ENCODE measurements around the gene TADA2B.

The TADA2B gene

GRCh38 chr4:7055990-7056325 lies 12.8 kb downstream of the TADA2B start:
- no peak for DNase-seq (ENCODE audit: low read depth in 1 of 2, low spot score in 1 of 2)

- DNase-seq (ENCODE audit: low read depth in 1 of 2, low spot score in 1 of 2): no peak
Measured at GRCh38 chr4:7058792-7059191, 15.6 kb downstream of the TADA2B start.

- DNase-seq (ENCODE audit: low read depth in 1 of 2, low spot score in 1 of 2): no peak
Measured at GRCh38 chr4:7059662-7060061, 16.5 kb downstream of the TADA2B start.

- no peak for DNase-seq (ENCODE audit: low read depth in 1 of 2, low spot score in 1 of 2)
Measured at GRCh38 chr4:7060346-7061150, 17.4 kb downstream of the TADA2B start.

- no peak for DNase-seq (ENCODE audit: low read depth in 1 of 2, low spot score in 1 of 2)
Measured at GRCh38 chr4:7061815-7062214, 18.6 kb downstream of the TADA2B start.

GRCh38 chr4:7062816-7063215 lies 19.6 kb downstream of the TADA2B start:
- no peak for DNase-seq (ENCODE audit: low read depth in 1 of 2, low spot score in 1 of 2)

GRCh38 chr4:7063362-7063761 lies 20.2 kb downstream of the TADA2B start:
- no peak for DNase-seq (ENCODE audit: low read depth in 1 of 2, low spot score in 1 of 2)

- no peak for DNase-seq (ENCODE audit: low read depth in 1 of 2, low spot score in 1 of 2)
Measured at GRCh38 chr4:7066006-7066405, 22.8 kb downstream of the TADA2B start.

GRCh38 chr4:7066493-7066892 lies 23.3 kb downstream of the TADA2B start:
- no peak for DNase-seq (ENCODE audit: low read depth in 1 of 2, low spot score in 1 of 2)

- no peak for DNase-seq (ENCODE audit: low read depth in 1 of 2, low spot score in 1 of 2)
Measured at GRCh38 chr4:7067126-7067451, 23.9 kb downstream of the TADA2B start.

GRCh38 chr4:7067452-7068278 lies 24.5 kb downstream of the TADA2B start, which contains the start of gene GRPEL1:
Gene GRPEL1 (minus strand): TSS chr4:7068064. CDS start chr4:7068032, 32 bp downstream.
- DNase-seq (ENCODE audit: low read depth in 1 of 2, low spot score in 1 of 2): peak; percentile 24 to 100

- peak in 1 of 2 donors; percentile 100 for DNase-seq (ENCODE audit: low read depth in 1 of 2, low spot score in 1 of 2)
Measured at GRCh38 chr4:7068279-7068842, 25.2 kb downstream of the TADA2B start.

GRCh38 chr4:7068883-7069282 lies 25.7 kb downstream of the TADA2B start:
- no peak for DNase-seq (ENCODE audit: low read depth in 1 of 2, low spot score in 1 of 2)

GRCh38 chr4:7070729-7071511 lies 27.7 kb downstream of the TADA2B start:
- peak; percentile 77 for DNase-seq (ENCODE audit: low read depth in 1 of 2, low spot score in 1 of 2)

- no peak for DNase-seq (ENCODE audit: low read depth in 1 of 2, low spot score in 1 of 2)
Measured at GRCh38 chr4:7073059-7073458, 29.9 kb downstream of the TADA2B start.

GRCh38 chr4:7073526-7074390 lies 30.6 kb downstream of the TADA2B start:
- DNase-seq (ENCODE audit: low read depth in 1 of 2, low spot score in 1 of 2): no peak

- DNase-seq (ENCODE audit: low read depth in 1 of 2, low spot score in 1 of 2): no peak
Measured at GRCh38 chr4:7074426-7074825, 31.3 kb downstream of the TADA2B start.

- no peak for DNase-seq (ENCODE audit: low read depth in 1 of 2, low spot score in 1 of 2)
Measured at GRCh38 chr4:7075962-7076695, 33.0 kb downstream of the TADA2B start.

GRCh38 chr4:7076696-7077082 lies 33.5 kb downstream of the TADA2B start:
- no peak for DNase-seq (ENCODE audit: low read depth in 1 of 2, low spot score in 1 of 2)

GRCh38 chr4:7077371-7077770 lies 34.2 kb downstream of the TADA2B start:
- no peak for DNase-seq (ENCODE audit: low read depth in 1 of 2, low spot score in 1 of 2)
